Measurements from ENCODE around the gene PSMC3IP.
"Not testable (repeated sequence)": the region's sequence is repeated elsewhere in the genome, so short reads cannot be mapped to it uniquely, and the experiment has no call there.

The PSMC3IP gene

GRCh38 chr17:42617956-42618431, 40.5 kb upstream of the PSMC3IP start:
- TF ChIP-seq, protein P1, sequence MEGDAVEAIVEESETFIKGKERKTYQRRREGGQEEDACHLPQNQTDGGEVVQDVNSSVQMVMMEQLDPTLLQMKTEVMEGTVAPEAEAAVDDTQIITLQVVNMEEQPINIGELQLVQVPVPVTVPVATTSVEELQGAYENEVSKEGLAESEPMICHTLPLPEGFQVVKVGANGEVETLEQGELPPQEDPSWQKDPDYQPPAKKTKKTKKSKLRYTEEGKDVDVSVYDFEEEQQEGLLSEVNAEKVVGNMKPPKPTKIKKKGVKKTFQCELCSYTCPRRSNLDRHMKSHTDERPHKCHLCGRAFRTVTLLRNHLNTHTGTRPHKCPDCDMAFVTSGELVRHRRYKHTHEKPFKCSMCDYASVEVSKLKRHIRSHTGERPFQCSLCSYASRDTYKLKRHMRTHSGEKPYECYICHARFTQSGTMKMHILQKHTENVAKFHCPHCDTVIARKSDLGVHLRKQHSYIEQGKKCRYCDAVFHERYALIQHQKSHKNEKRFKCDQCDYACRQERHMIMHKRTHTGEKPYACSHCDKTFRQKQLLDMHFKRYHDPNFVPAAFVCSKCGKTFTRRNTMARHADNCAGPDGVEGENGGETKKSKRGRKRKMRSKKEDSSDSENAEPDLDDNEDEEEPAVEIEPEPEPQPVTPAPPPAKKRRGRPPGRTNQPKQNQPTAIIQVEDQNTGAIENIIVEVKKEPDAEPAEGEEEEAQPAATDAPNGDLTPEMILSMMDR (IDR thresholded peaks at IDR 0.05; ENCODE audit: low read depth, low read length), result no peak
- Histone ChIP-seq H3K4me3 (ENCODE audit: low read depth, low read length) (no peak overlapping the region), H3K27ac (peak overlapping the region; percentile 32), H3K36me3 (peaks cover 32% of the 10 kb centered on the region), H3K27me3 (ENCODE audit: insufficient read depth, low read depth, severe bottlenecking) (no peaks in the 10 kb centered on the region), H3K9me3 (ENCODE audit: severe bottlenecking) (no peaks in the 10 kb centered on the region)
- DNase-seq, result peak; percentile 30

DNA sequence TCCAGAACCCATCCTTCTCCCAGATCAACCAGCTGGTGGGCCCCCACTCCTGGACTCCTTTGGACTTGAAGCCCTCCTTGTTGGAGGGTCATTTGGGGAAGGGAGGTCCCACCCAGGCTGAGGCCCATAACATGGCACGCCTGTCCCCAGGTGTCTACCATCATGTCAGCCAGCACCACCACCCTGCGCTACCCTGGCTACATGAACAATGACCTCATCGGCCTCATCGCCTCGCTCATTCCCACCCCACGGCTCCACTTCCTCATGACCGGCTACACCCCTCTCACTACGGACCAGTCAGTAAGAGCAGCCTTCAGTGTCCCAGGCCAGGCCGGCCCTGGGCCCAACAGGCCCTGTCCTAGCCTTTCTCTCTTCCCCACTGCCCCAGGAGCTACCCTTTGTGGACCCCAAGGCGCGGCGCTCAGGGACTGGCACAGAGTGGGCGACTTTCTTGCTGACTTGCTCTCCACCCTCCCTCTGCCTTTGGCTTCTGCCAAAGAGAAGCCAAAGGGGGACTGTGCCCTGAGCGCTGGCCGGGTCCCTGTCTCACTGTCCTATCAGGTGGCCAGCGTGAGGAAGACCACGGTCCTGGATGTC, 36.3 kb upstream of the PSMC3IP start:
- H3K4me3 ChIP-seq (ENCODE audit: low read depth, low read length), result no peak overlapping the region
- no peak for DNase-seq
- no peaks in the 10 kb centered on the region for H3K9me3 ChIP-seq (ENCODE audit: severe bottlenecking)
- TF ChIP-seq, protein P1 (IDR thresholded peaks at IDR 0.05; ENCODE audit: low read depth, low read length), result no peak
- H3K27me3 ChIP-seq (ENCODE audit: insufficient read depth, low read depth, severe bottlenecking), result no peaks in the 10 kb centered on the region
- peaks cover 58% of the 10 kb centered on the region for H3K36me3 ChIP-seq
- H3K27ac ChIP-seq, result no peak overlapping the region

DNA sequence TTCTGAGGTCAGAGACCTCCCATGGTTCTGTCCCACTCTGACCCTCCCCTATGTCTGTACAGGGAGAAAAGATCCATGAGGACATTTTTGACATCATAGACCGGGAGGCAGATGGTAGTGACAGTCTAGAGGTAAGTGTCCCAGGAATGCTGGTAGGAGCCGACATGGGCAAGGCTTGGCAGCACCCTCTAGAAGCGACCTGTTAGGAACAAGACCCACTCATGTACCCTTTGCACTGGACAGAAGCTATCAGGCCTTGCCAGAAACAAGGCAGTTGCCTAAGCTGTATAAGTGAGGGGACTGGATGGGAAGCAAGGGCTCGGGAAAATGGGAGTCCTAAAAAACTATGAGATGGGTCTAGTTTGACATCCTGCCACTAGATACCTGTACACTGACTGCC, 34.5 kb upstream of the PSMC3IP start:
- no peaks in the 10 kb centered on the region for H3K9me3 ChIP-seq (ENCODE audit: severe bottlenecking)
- no peak overlapping the region for H3K4me3 ChIP-seq (ENCODE audit: low read depth, low read length)
- no peak for DNase-seq
- TF ChIP-seq, protein P1 (IDR thresholded peaks at IDR 0.05; ENCODE audit: low read depth, low read length), result no peak
- no peaks in the 10 kb centered on the region for H3K27me3 ChIP-seq (ENCODE audit: insufficient read depth, low read depth, severe bottlenecking)
- no peak overlapping the region for H3K27ac ChIP-seq
- peaks cover 58% of the 10 kb centered on the region for H3K36me3 ChIP-seq

- DNase-seq, result peak; percentile 69
- H3K27ac ChIP-seq, result peak overlapping the region; percentile 84
Measured at GRCh38 chr17:42609814-42610801, 32.6 kb upstream of the PSMC3IP start.

GRCh38 chr17:42609182-42609813, 31.8 kb upstream of the PSMC3IP start, which contains the start of the genes RETREG3 and TUBG1:
RETREG3 (minus strand) TSS chr17:42609374; CDS start chr17:42609324, 50 bp downstream.
TUBG1 (plus strand) TSS chr17:42609683; CDS start chr17:42609738, 55 bp downstream.
- TF ChIP-seq, protein P1 (IDR thresholded peaks at IDR 0.05; ENCODE audit: low read depth, low read length), result peak; percentile 23; the same call in 1 of the 2 replicates

More at GRCh38 chr17:42609814-42610801, 32.6 kb upstream of the PSMC3IP start:
- H3K9me3 ChIP-seq (ENCODE audit: severe bottlenecking); H3K27me3 ChIP-seq (ENCODE audit: insufficient read depth, low read depth, severe bottlenecking): not testable (repeated sequence)
- H3K36me3 ChIP-seq, result peaks cover 44% of the 10 kb centered on the region
- peak overlapping the region; percentile 91 for H3K4me3 ChIP-seq (ENCODE audit: low read depth, low read length)

More at GRCh38 chr17:42609182-42609813, 31.8 kb upstream of the PSMC3IP start, which contains the start of the genes RETREG3 and TUBG1:
- no peaks in the 10 kb centered on the region for H3K27me3 ChIP-seq (ENCODE audit: insufficient read depth, low read depth, severe bottlenecking)
- peaks cover 36% of the 10 kb centered on the region for H3K36me3 ChIP-seq
- peak within 1 kb of the TSS; percentile 84 for H3K27ac ChIP-seq
- H3K4me3 ChIP-seq (ENCODE audit: low read depth, low read length), result peak within 1 kb of the TSS; percentile 91
- DNase-seq, result peak; percentile 100
- H3K9me3 ChIP-seq (ENCODE audit: severe bottlenecking), result no peaks in the 10 kb centered on the region
